ENCODE results near the gene HLCS.

DNA sequence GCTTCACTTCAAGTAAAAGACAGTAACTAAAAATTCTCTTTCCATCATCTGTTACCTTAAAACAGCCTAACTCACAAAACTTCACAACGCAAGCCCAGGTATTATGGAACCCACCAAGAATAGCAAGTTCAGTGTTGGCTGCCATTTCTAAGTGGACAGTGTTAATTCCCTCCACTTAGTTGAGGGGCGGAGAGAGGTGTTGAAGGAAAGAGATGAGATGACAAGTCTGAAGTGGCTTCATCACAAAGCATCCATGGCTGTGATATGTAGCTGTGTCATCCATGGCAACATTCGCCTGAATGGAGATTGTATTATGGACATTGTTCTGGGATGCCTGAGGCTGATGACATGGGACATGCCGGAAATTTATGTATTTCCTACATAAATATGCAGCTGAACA is 165.7 kb downstream of the HLCS start:
- TF ChIP-seq, protein P1, sequence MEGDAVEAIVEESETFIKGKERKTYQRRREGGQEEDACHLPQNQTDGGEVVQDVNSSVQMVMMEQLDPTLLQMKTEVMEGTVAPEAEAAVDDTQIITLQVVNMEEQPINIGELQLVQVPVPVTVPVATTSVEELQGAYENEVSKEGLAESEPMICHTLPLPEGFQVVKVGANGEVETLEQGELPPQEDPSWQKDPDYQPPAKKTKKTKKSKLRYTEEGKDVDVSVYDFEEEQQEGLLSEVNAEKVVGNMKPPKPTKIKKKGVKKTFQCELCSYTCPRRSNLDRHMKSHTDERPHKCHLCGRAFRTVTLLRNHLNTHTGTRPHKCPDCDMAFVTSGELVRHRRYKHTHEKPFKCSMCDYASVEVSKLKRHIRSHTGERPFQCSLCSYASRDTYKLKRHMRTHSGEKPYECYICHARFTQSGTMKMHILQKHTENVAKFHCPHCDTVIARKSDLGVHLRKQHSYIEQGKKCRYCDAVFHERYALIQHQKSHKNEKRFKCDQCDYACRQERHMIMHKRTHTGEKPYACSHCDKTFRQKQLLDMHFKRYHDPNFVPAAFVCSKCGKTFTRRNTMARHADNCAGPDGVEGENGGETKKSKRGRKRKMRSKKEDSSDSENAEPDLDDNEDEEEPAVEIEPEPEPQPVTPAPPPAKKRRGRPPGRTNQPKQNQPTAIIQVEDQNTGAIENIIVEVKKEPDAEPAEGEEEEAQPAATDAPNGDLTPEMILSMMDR (IDR thresholded peaks at IDR 0.05), result no peak
- no peak for TF ChIP-seq POLR2A (IDR thresholded peaks at IDR 0.05)

All from breast epithelium (tissue), 3 donors.